Liver (tissue), 9 donors: ENCODE measurements around the gene CASTOR2. TPM values are rescaled to one million over a fixed set of nuclear protein-coding genes. Genes with fewer than 3 reads are reported as not detected.

Experiments used
- DNase-seq: peaks from one replicate; pipeline ENCODE4 v3.0.0-alpha.2; 2017; ENCODE audit warnings: low spot score
- H3K27ac ChIP-seq, 2 donors: one replicate each; pipeline ENCODE4 v1.7.0; 2013; ENCODE audit warnings: inconsistent platforms in 2 of 2, low read length in 2 of 2, control low read depth in 1 of 2, low read depth in 1 of 2, mild to moderate bottlenecking in 1 of 2
- H3K27me3 ChIP-seq, 4 donors: one replicate each; pipeline versions ENCODE4 v1.6.1 to v1.7.0; 2013; ENCODE audit warnings: low read length in 3 of 4, inconsistent platforms in 1 of 4, mild to moderate bottlenecking in 1 of 4, moderate library complexity in 1 of 4; ENCODE audit not compliant: control insufficient read depth in 4 of 4, insufficient read depth in 4 of 4
- H3K36me3 ChIP-seq, 4 donors: one replicate each; pipeline versions ENCODE4 v1.6.1 to v1.7.0; 2013; ENCODE audit warnings: low read length in 3 of 4, mild to moderate bottlenecking in 3 of 4, low read depth in 1 of 4, moderate library complexity in 1 of 4; ENCODE audit not compliant: control insufficient read depth in 4 of 4, insufficient read depth in 3 of 4
- H3K4me1 ChIP-seq, 4 donors: one replicate each; pipeline versions ENCODE4 v1.6.1 to v1.7.0; 2013; ENCODE audit warnings: low read length in 3 of 4, mild to moderate bottlenecking in 3 of 4, moderate library complexity in 1 of 4; ENCODE audit not compliant: control insufficient read depth in 4 of 4, insufficient read depth in 4 of 4
- H3K4me3 ChIP-seq, 3 donors: one replicate each; pipeline versions ENCODE4 v1.6.1 to v1.7.0; 2013; ENCODE audit warnings: low read length in 3 of 3, control low read depth in 1 of 3, low read depth in 1 of 3, mild to moderate bottlenecking in 1 of 3
- H3K9ac ChIP-seq, 2 donors: one replicate each; pipeline ENCODE4 v1.7.0; 2013; ENCODE audit warnings: low read length in 2 of 2, mild to moderate bottlenecking in 2 of 2, moderate library complexity in 2 of 2, control low read depth in 1 of 2, low read depth in 1 of 2
- H3K9me3 ChIP-seq, 4 donors: one replicate each; pipeline versions ENCODE4 v1.6.1 to v1.7.0; 2013; ENCODE audit warnings: low read length in 3 of 4; ENCODE audit not compliant: control insufficient read depth in 4 of 4
- ATF3 ChIP-seq: IDR thresholded peaks from 2 replicates; pipeline ENCODE4 v1.6.1; 2016; ENCODE audit warnings: antibody characterized with exemption
- EGR1 ChIP-seq, 2 donors: IDR thresholded peaks; 2 replicates each; pipeline ENCODE4 v1.6.1; 2016 to 2018; ENCODE audit warnings: antibody characterized with exemption in 2 of 2, low read depth in 2 of 2
- FOXA1 ChIP-seq: IDR thresholded peaks from 2 replicates; pipeline ENCODE4 v1.6.1; 2016; ENCODE audit warnings: antibody characterized with exemption
- FOXA2 ChIP-seq: IDR thresholded peaks from 2 replicates; pipeline ENCODE4 v1.6.1; 2016; ENCODE audit warnings: antibody characterized with exemption
- GABPA ChIP-seq, 2 donors: IDR thresholded peaks in 1 of 2; conservative IDR thresholded peaks in 1 of 2; 2 replicates each; pipeline ENCODE4 v1.6.1; 2016; ENCODE audit warnings: antibody characterized with exemption in 2 of 2, mild to moderate bottlenecking in 1 of 2, moderate library complexity in 1 of 2
- HNF4A ChIP-seq, 2 donors: conservative IDR thresholded peaks; 2 replicates each; pipeline ENCODE4 v1.6.1; 2016; ENCODE audit warnings: antibody characterized with exemption in 2 of 2, mild to moderate bottlenecking in 2 of 2
- HNF4G ChIP-seq: IDR thresholded peaks from 2 replicates; pipeline ENCODE4 v1.6.1; 2016; ENCODE audit warnings: antibody characterized with exemption
- REST ChIP-seq: IDR thresholded peaks from 2 replicates; pipeline ENCODE4 v1.6.1; 2016; ENCODE audit warnings: antibody characterized with exemption, mild to moderate bottlenecking
- RXRA ChIP-seq, 2 donors: IDR thresholded peaks; 2 replicates each; pipeline ENCODE4 v1.6.1; 2017 to 2018; ENCODE audit warnings: antibody characterized with exemption in 2 of 2, mild to moderate bottlenecking in 1 of 2
- SP1 ChIP-seq: IDR thresholded peaks from 2 replicates; pipeline ENCODE4 v1.6.1; 2018; ENCODE audit warnings: antibody characterized with exemption, mild to moderate bottlenecking
- TAF1 ChIP-seq: conservative IDR thresholded peaks from 2 replicates; pipeline ENCODE4 v1.6.1; 2016; ENCODE audit warnings: antibody characterized with exemption, mild to moderate bottlenecking
- YY1 ChIP-seq: IDR thresholded peaks from 2 replicates; pipeline ENCODE4 v1.6.1; 2016; ENCODE audit warnings: antibody characterized with exemption, mild to moderate bottlenecking
- whole genome bisulfite sequencing: extraction: QIAGEN DNeasy Blood & Tissue Kit; methylation state at CpG from one replicate; pipeline ENCODE4 v1.1.7; 2013; 5-methylcytosine and 5-hydroxymethylcytosine counted together
- polyA plus RNA-seq, 2 donors: library from polyadenylated mRNA; stranded (reverse) in 1 of 2; unstranded in 1 of 2; fragments of 200-250 nt in 1 of 2; fragments of >200 nt in 1 of 2; fragmentation: Nextera tagmentation in 1 of 2; extraction: Ambion mirVana in 1 of 2; gene quantifications; one replicate each; pipeline versions ENCODE4 v1.2.1 to v1.2.3, GENCODE V29; 2013 to 2015
- total RNA-seq, 2 donors: library from RNA; depleted of rRNA; stranded (reverse); fragments of >200 nt; gene quantifications; one replicate each; pipeline ENCODE4 v1.2.3, GENCODE V29; 2014
- TF ChIP-seq, protein P1 (sequence below): fragments of 150-350 bp; IDR thresholded peaks from 2 replicates; pipeline ENCODE4 v1.5.1; 2017; ENCODE audit warnings: improper control_type of control experiment, low read depth, low read length; ENCODE audit not compliant: missing input control
- TF ChIP-seq, protein P2 (sequence below): IDR thresholded peaks from 2 replicates; pipeline ENCODE4 v1.6.1; 2016; ENCODE audit warnings: antibody characterized with exemption
- donor health status: healthy.
- donor health status: healthy.
- donor health status: healthy.
- donor health status: healthy.
- donor health status: healthy.

The CASTOR2 gene
- total and polyA plus RNA-seq, 4 donors: 0.17 to 5.0 (median 1.4) TPM

DNA sequence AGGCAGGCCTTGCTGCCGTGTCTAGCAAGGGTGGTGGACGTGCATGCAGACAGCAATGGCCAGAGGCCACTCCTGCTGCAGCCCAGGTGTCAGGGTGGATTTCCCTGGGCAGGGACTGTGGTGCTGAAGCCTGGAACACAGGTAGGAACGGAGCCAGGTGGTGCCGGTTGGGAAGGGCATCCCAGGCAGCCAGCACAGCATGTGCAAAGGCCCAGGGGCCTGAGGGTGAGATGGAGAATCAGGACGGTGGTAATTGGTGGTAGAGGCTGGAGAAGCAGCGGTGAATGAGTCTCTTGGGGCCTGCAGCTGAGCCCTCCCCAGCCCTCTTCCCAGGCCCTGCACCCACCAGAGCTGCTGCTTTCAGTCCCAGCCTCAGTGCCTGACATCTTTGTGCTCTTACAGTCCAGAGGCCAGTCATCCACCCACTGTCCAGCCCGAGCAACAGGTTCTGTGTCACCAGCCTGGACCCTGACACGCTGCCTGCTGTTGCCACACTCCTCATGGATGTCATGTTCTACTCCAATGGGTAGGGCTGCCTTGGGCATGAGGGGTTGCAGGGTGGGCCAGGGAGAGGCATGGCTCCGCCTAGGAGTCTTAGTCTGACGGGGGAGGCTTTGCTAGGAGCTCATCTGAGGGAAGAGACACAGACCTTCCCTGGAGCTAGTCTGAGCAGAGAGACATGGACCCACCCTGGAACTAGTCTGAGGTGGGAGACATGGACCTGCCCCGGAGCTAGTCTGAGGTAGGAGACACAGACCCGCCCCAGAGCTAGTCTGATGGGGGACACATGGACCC lies 54.3 kb downstream of the CASTOR2 start:
- H3K36me3 ChIP-seq: peaks cover 0 to 8% (median under 1%) of the 10 kb centered on the region in 4 donors
- no peak for DNase-seq
- 95% methylated on average over 12 of the region's 12 CpGs for WGBS
- no peaks in the 10 kb centered on the region for H3K9me3 ChIP-seq
- no peak overlapping the region for H3K27ac ChIP-seq
- no peak overlapping the region for H3K9ac ChIP-seq
- H3K4me3 ChIP-seq: no peak overlapping the region
- no peak for TF ChIP-seq FOXA2
- no peak for TF ChIP-seq YY1
- no peak for TF ChIP-seq EGR1 (IDR thresholded peaks at IDR 0.05; ENCODE audit: low read depth in 2 of 2)
- no peaks in the 10 kb centered on the region for H3K4me1 ChIP-seq
- no peaks in the 10 kb centered on the region for H3K27me3 ChIP-seq

- H3K9ac ChIP-seq: no peak overlapping the region
- H3K27ac ChIP-seq: no peak overlapping the region
- no peak for DNase-seq
- H3K27me3 ChIP-seq: no peaks in the 10 kb centered on the region
- no peaks in the 10 kb centered on the region for H3K4me1 ChIP-seq
- H3K36me3 ChIP-seq: peaks cover 0 to 8% (median under 1%) of the 10 kb centered on the region in 4 donors
- no peak for TF ChIP-seq GABPA (IDR thresholded peaks at IDR 0.05 in 1 of 2, conservative IDR thresholded peaks at IDR 0.05 in 1 of 2)
- TF ChIP-seq RXRA (IDR thresholded peaks at IDR 0.05): no peak
- no peak for TF ChIP-seq ATF3
- TF ChIP-seq, protein P1, sequence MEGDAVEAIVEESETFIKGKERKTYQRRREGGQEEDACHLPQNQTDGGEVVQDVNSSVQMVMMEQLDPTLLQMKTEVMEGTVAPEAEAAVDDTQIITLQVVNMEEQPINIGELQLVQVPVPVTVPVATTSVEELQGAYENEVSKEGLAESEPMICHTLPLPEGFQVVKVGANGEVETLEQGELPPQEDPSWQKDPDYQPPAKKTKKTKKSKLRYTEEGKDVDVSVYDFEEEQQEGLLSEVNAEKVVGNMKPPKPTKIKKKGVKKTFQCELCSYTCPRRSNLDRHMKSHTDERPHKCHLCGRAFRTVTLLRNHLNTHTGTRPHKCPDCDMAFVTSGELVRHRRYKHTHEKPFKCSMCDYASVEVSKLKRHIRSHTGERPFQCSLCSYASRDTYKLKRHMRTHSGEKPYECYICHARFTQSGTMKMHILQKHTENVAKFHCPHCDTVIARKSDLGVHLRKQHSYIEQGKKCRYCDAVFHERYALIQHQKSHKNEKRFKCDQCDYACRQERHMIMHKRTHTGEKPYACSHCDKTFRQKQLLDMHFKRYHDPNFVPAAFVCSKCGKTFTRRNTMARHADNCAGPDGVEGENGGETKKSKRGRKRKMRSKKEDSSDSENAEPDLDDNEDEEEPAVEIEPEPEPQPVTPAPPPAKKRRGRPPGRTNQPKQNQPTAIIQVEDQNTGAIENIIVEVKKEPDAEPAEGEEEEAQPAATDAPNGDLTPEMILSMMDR: no peak
- TF ChIP-seq FOXA2: no peak
- TF ChIP-seq HNF4A (conservative IDR thresholded peaks at IDR 0.05): no peak
- TF ChIP-seq REST: no peak
- no peak for TF ChIP-seq SP1
- no peak for TF ChIP-seq FOXA1
- no peak for TF ChIP-seq EGR1 (IDR thresholded peaks at IDR 0.05; ENCODE audit: low read depth in 2 of 2)
- TF ChIP-seq TAF1: no peak
- no peak for TF ChIP-seq HNF4G
- TF ChIP-seq, protein P2, sequence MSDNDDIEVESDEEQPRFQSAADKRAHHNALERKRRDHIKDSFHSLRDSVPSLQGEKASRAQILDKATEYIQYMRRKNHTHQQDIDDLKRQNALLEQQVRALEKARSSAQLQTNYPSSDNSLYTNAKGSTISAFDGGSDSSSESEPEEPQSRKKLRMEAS: no peak
- no peaks in the 10 kb centered on the region for H3K9me3 ChIP-seq
- WGBS: 98% methylated on average over 14 of the region's 14 CpGs
- H3K4me3 ChIP-seq: no peak overlapping the region
Measured at GRCh38 chr7:75019800-75020199, 55.3 kb downstream of the CASTOR2 start.
